Rectal smooth muscle tissue (tissue), 1 donor: ENCODE results near the gene RADIL.

Experiments
- H3K27ac ChIP-seq: one replicate; pipeline ENCODE4 v1.7.0; 2013; ENCODE audit warnings: low read depth, low read length, inconsistent platforms
- H3K27me3 ChIP-seq: one replicate; pipeline ENCODE4 v1.7.0; 2013; ENCODE audit warnings: low read length; ENCODE audit not compliant: control insufficient read depth, insufficient read depth
- H3K36me3 ChIP-seq: one replicate; pipeline ENCODE4 v1.7.0; 2013; ENCODE audit warnings: low read length; ENCODE audit not compliant: control insufficient read depth, insufficient read depth
- H3K4me1 ChIP-seq: one replicate; pipeline ENCODE4 v1.7.0; 2013; ENCODE audit warnings: low read length; ENCODE audit not compliant: control insufficient read depth, insufficient read depth
- H3K4me3 ChIP-seq: one replicate; pipeline ENCODE4 v1.7.0; 2013; ENCODE audit warnings: low read length
- H3K9ac ChIP-seq: one replicate; pipeline ENCODE4 v1.7.0; 2013; ENCODE audit warnings: low read length

The RADIL gene

GRCh38 chr7:4816419-4817080, 67.0 kb downstream of the RADIL start:
- H3K9ac ChIP-seq: no peak overlapping the region
- peaks cover 2% of the 10 kb centered on the region for H3K27me3 ChIP-seq
- no peak overlapping the region for H3K4me3 ChIP-seq
- no peaks in the 10 kb centered on the region for H3K36me3 ChIP-seq
- no peaks in the 10 kb centered on the region for H3K4me1 ChIP-seq
- H3K27ac ChIP-seq: no peak overlapping the region

GRCh38 chr7:4815609-4816418, 67.7 kb downstream of the RADIL start:
- no peak overlapping the region for H3K9ac ChIP-seq
- H3K4me3 ChIP-seq: no peak overlapping the region
- peaks cover 2% of the 10 kb centered on the region for H3K27me3 ChIP-seq
- no peaks in the 10 kb centered on the region for H3K36me3 ChIP-seq
- no peak overlapping the region for H3K27ac ChIP-seq
- H3K4me1 ChIP-seq: no peaks in the 10 kb centered on the region

- H3K4me1 ChIP-seq: no peaks in the 10 kb centered on the region
- H3K27ac ChIP-seq: no peak overlapping the region
- no peaks in the 10 kb centered on the region for H3K36me3 ChIP-seq
- H3K4me3 ChIP-seq: no peak overlapping the region
- H3K27me3 ChIP-seq: peaks cover 2% of the 10 kb centered on the region
- no peak overlapping the region for H3K9ac ChIP-seq
These were observed 68.4 kb downstream of the RADIL start for GRCh38 chr7:4815121-4815520.

- peaks cover 2% of the 10 kb centered on the region for H3K27me3 ChIP-seq
- no peaks in the 10 kb centered on the region for H3K36me3 ChIP-seq
- no peak overlapping the region for H3K4me3 ChIP-seq
- H3K9ac ChIP-seq: no peak overlapping the region
- H3K4me1 ChIP-seq: no peaks in the 10 kb centered on the region
- no peak overlapping the region for H3K27ac ChIP-seq
These were observed 69.1 kb downstream of the RADIL start for GRCh38 chr7:4814433-4814832.

- H3K4me3 ChIP-seq: no peak overlapping the region
- peaks cover 2% of the 10 kb centered on the region for H3K27me3 ChIP-seq
These were observed 73.8 kb downstream of the RADIL start for GRCh38 chr7:4809666-4810065.

GRCh38 chr7:4809091-4809591, 74.4 kb downstream of the RADIL start:
- no peaks in the 10 kb centered on the region for H3K36me3 ChIP-seq
- H3K27ac ChIP-seq: no peak overlapping the region
- H3K4me1 ChIP-seq: no peaks in the 10 kb centered on the region
- no peak overlapping the region for H3K4me3 ChIP-seq
- no peak overlapping the region for H3K9ac ChIP-seq
- H3K27me3 ChIP-seq: peaks cover 2% of the 10 kb centered on the region

More at GRCh38 chr7:4809666-4810065, 73.8 kb downstream of the RADIL start:
- no peak overlapping the region for H3K9ac ChIP-seq
- no peak overlapping the region for H3K27ac ChIP-seq
- no peaks in the 10 kb centered on the region for H3K4me1 ChIP-seq
- H3K36me3 ChIP-seq: no peaks in the 10 kb centered on the region

GRCh38 chr7:4808565-4808964, 75.0 kb downstream of the RADIL start:
- no peak overlapping the region for H3K9ac ChIP-seq
- no peaks in the 10 kb centered on the region for H3K4me1 ChIP-seq
- no peak overlapping the region for H3K27ac ChIP-seq
- H3K27me3 ChIP-seq: peaks cover 2% of the 10 kb centered on the region
- no peak overlapping the region for H3K4me3 ChIP-seq
- no peaks in the 10 kb centered on the region for H3K36me3 ChIP-seq

GRCh38 chr7:4808026-4808425, 75.5 kb downstream of the RADIL start:
- no peaks in the 10 kb centered on the region for H3K36me3 ChIP-seq
- no peak overlapping the region for H3K4me3 ChIP-seq
- no peak overlapping the region for H3K27ac ChIP-seq
- H3K9ac ChIP-seq: no peak overlapping the region
- H3K4me1 ChIP-seq: no peaks in the 10 kb centered on the region
- peaks cover 2% of the 10 kb centered on the region for H3K27me3 ChIP-seq

- H3K27me3 ChIP-seq: no peaks in the 10 kb centered on the region
- no peak overlapping the region for H3K4me3 ChIP-seq
- no peaks in the 10 kb centered on the region for H3K4me1 ChIP-seq
- no peak overlapping the region for H3K27ac ChIP-seq
- no peak overlapping the region for H3K9ac ChIP-seq
- no peaks in the 10 kb centered on the region for H3K36me3 ChIP-seq
These were observed 75.9 kb downstream of the RADIL start for GRCh38 chr7:4807598-4808016.

GRCh38 chr7:4806983-4807597, 76.4 kb downstream of the RADIL start:
- Histone ChIP-seq H3K4me1 (no peaks in the 10 kb centered on the region), H3K4me3 (no peak overlapping the region), H3K9ac (no peak overlapping the region), H3K27me3 (no peaks in the 10 kb centered on the region), H3K36me3 (no peaks in the 10 kb centered on the region), H3K27ac (no peak overlapping the region)

- H3K36me3 ChIP-seq: no peaks in the 10 kb centered on the region
- no peaks in the 10 kb centered on the region for H3K27me3 ChIP-seq
- H3K4me1 ChIP-seq: no peaks in the 10 kb centered on the region
- H3K4me3 ChIP-seq: no peak overlapping the region
- H3K27ac ChIP-seq: no peak overlapping the region
- no peak overlapping the region for H3K9ac ChIP-seq
These were observed 77.6 kb downstream of the RADIL start for GRCh38 chr7:4805984-4806300.

- Histone ChIP-seq H3K27me3 (no peaks in the 10 kb centered on the region), H3K4me3 (no peak overlapping the region), H3K27ac (no peak overlapping the region), H3K36me3 (no peaks in the 10 kb centered on the region), H3K9ac (no peak overlapping the region), H3K4me1 (no peaks in the 10 kb centered on the region)
These were observed 78.2 kb downstream of the RADIL start for GRCh38 chr7:4805110-4805983.
